H1 (cell line): ENCODE data around the gene KISS1.

Experiments
- CTCF ChIP-seq, 3 experiments: IDR thresholded peaks; 1 replicate in 2 of 3; 2 replicates in 1 of 3; pipeline versions ENCODE4 v1.5.1 to v1.6.1; 2011; ENCODE audit warnings: low read length in 3 of 3, mild to moderate bottlenecking in 3 of 3, inconsistent platforms in 2 of 3, low read depth in 1 of 3, moderate library complexity in 1 of 3; ENCODE audit not compliant: insufficient read depth in 1 of 3; ENCODE audit errors: control extremely low read depth in 1 of 3
- EP300 ChIP-seq, 2 experiments: IDR thresholded peaks; 1 replicate in 1 of 2; 2 replicates in 1 of 2; pipeline ENCODE4 v1.6.1; 2011 to 2012; ENCODE audit warnings: low read depth in 2 of 2, low read length in 2 of 2, mild to moderate bottlenecking in 2 of 2, borderline replicate concordance in 1 of 2, inconsistent platforms in 1 of 2, moderate library complexity in 1 of 2
- EZH2 ChIP-seq: fragments of 200-600 bp; sonication (generic); IDR thresholded peaks from 2 replicates; pipeline ENCODE4 v1.7.1; 2012; ENCODE audit warnings: low read depth, mild to moderate bottlenecking, moderate library complexity, low read length, inconsistent platforms; ENCODE audit not compliant: severe bottlenecking
- POLR2A ChIP-seq, 2 experiments: IDR thresholded peaks; 1 replicate in 1 of 2; 2 replicates in 1 of 2; pipeline ENCODE4 v1.6.1; 2011; ENCODE audit warnings: low read depth in 2 of 2, low read length in 2 of 2, mild to moderate bottlenecking in 2 of 2; ENCODE audit errors: control extremely low read depth in 1 of 2
- POLR2AphosphoS5 ChIP-seq: IDR thresholded peaks from 2 replicates; pipeline ENCODE4 v1.6.1; 2011; ENCODE audit warnings: low read depth, low read length
- TAF1 ChIP-seq: IDR thresholded peaks from 2 replicates; pipeline ENCODE4 v1.6.1; 2011; ENCODE audit warnings: mild to moderate bottlenecking, low read depth, low read length

- TF ChIP-seq EZH2, result no peak
- no peak for TF ChIP-seq TAF1
- TF ChIP-seq CTCF (IDR thresholded peaks at IDR 0.05; ENCODE audit: control extremely low read depth in 1 of 3, insufficient read depth in 1 of 3, low read depth in 1 of 3, low read length in 3 of 3), result no peak
- no peak for TF ChIP-seq POLR2AphosphoS5
- TF ChIP-seq POLR2A (IDR thresholded peaks at IDR 0.05; ENCODE audit: control extremely low read depth in 1 of 2, low read depth in 2 of 2, low read length in 2 of 2), result no peak
- TF ChIP-seq EP300 (IDR thresholded peaks at IDR 0.05; ENCODE audit: borderline replicate concordance in 1 of 2, low read depth in 2 of 2, low read length in 2 of 2), result no peak
Measured at GRCh38 chr1:204222764-204223055, 26.4 kb upstream of the KISS1 start.
